Body of pancreas (tissue), 4 donors: ENCODE results near the gene ZNF768. TPM values are rescaled to one million over a fixed set of nuclear protein-coding genes. Genes with fewer than 3 reads are reported as not detected.

Experiments
- ATAC-seq: fragments of 150-250 bp; one replicate; pipeline ENCODE4 v1.9.1; 2016
- DNase-seq, 4 donors: peaks; one replicate each; pipeline ENCODE4 v3.0.0-alpha.2; 2019
- H3K27ac ChIP-seq, 4 donors: fragments of 200-600 bp; sonication (generic); 1 replicate in 3 of 4; 2 replicates in 1 of 4; pipeline versions ENCODE4 v1.5.1 to v1.6.1; 2016 to 2019; ENCODE audit warnings: mild to moderate bottlenecking in 1 of 4, mixed read lengths in 1 of 4, moderate library complexity in 1 of 4
- H3K27me3 ChIP-seq, 2 donors: fragments of 200-600 bp; sonication (generic); one replicate each; pipeline ENCODE4 v1.6.0; 2016; ENCODE audit warnings: mild to moderate bottlenecking in 1 of 2
- H3K36me3 ChIP-seq, 2 donors: fragments of 200-600 bp; sonication (generic); replicated peaks in 1 of 2; 2 replicates each; pipeline ENCODE4 v1.5.1; 2016; ENCODE audit warnings: low read depth in 2 of 2; ENCODE audit not compliant: insufficient read depth in 1 of 2
- H3K4me1 ChIP-seq: fragments of 200-600 bp; sonication (generic); one replicate; pipeline ENCODE4 v1.6.0; 2016
- H3K4me3 ChIP-seq, 2 donors: fragments of 200-600 bp; sonication (generic); 1 replicate in 1 of 2; 2 replicates in 1 of 2; pipeline ENCODE4 v1.5.1; 2016 to 2019
- H3K9me3 ChIP-seq, 3 donors: fragments of 200-600 bp; sonication (generic); 1 replicate in 2 of 3; 2 replicates in 1 of 3; pipeline ENCODE4 v1.5.1; 2016
- POLR2A ChIP-seq, 3 donors: fragments of 450-650 bp; IDR thresholded peaks; one replicate each; pipeline ENCODE4 v1.6.1; 2016; ENCODE audit warnings: antibody characterized with exemption in 3 of 3, mild to moderate bottlenecking in 2 of 3
- WGBS, 2 donors: methylation state at CpG; one replicate each; pipeline ENCODE4 v1.1.5; 2017; 5-methylcytosine and 5-hydroxymethylcytosine counted together
- intact Hi-C: fragments of 100-400 bp; cut with DNase I; formaldehyde crosslinking; loops from one replicate; pipeline ENCODE4 v1.15.1; 2023
- total RNA-seq, 2 donors: library from RNA; depleted of rRNA; stranded (reverse); fragments of >200 nt; gene quantifications; one replicate each; pipeline ENCODE4 v1.1.0, GENCODE V29; 2016
- TF ChIP-seq, protein P1 (sequence below), 7 experiments: fragments of 450-650 bp in 4 of 7; fragments of 200-600 bp in 3 of 7; sonication (generic) in 3 of 7; IDR thresholded peaks; one replicate each; pipeline ENCODE4 v1.5.1; 2016 to 2019; ENCODE audit warnings: antibody characterized with exemption in 7 of 7

The ZNF768 gene
- total RNA-seq, 2 donors from 2014 or later, result 17.8 to 24.1 TPM

DNA sequence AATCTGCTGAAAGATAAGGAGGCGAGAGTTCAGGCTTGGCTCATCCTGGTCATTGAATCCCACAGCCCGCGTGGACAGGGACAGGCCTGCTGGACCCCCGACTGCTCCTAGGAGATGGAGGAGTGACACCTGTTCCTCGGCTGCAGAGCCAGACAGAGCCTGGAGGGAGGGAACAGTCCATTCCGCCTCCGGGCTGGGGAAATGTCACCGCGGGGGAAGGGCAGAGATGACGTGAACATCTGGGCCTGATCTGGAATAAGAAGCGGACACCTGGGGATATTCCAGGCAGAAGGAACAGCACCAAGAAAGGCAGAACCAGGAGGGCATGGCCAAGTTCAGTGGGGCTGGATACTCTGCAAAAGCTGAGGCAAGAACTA, 6.8 kb upstream of the ZNF768 start:
- Histone ChIP-seq H3K4me1 (peaks cover 39% of the 10 kb centered on the region), H3K9me3 (no peaks in the 10 kb centered on the region), H3K27ac (peak overlapping the region in 2 of 4 donors; percentile 97 to 98), H3K27me3 (no peaks in the 10 kb centered on the region), H3K4me3 (no peak overlapping the region), H3K36me3 (peaks cover 0 to 2% of the 10 kb centered on the region in 2 donors)
- TF ChIP-seq, protein P1, sequence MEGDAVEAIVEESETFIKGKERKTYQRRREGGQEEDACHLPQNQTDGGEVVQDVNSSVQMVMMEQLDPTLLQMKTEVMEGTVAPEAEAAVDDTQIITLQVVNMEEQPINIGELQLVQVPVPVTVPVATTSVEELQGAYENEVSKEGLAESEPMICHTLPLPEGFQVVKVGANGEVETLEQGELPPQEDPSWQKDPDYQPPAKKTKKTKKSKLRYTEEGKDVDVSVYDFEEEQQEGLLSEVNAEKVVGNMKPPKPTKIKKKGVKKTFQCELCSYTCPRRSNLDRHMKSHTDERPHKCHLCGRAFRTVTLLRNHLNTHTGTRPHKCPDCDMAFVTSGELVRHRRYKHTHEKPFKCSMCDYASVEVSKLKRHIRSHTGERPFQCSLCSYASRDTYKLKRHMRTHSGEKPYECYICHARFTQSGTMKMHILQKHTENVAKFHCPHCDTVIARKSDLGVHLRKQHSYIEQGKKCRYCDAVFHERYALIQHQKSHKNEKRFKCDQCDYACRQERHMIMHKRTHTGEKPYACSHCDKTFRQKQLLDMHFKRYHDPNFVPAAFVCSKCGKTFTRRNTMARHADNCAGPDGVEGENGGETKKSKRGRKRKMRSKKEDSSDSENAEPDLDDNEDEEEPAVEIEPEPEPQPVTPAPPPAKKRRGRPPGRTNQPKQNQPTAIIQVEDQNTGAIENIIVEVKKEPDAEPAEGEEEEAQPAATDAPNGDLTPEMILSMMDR (IDR thresholded peaks at IDR 0.05), result no peak
- peak in 1 of 3 donors; percentile 11 for TF ChIP-seq POLR2A (IDR thresholded peaks at IDR 0.05)
- 54 to 61% methylated on average over 10 to 11 of the region's 11 CpGs for WGBS, 2 donors
- DNase-seq, result peak in 3 of 4 donors; percentile 32 to 37 (median 32)
- no peak for ATAC-seq
- intact Hi-C loops, result no loop called here

DNA sequence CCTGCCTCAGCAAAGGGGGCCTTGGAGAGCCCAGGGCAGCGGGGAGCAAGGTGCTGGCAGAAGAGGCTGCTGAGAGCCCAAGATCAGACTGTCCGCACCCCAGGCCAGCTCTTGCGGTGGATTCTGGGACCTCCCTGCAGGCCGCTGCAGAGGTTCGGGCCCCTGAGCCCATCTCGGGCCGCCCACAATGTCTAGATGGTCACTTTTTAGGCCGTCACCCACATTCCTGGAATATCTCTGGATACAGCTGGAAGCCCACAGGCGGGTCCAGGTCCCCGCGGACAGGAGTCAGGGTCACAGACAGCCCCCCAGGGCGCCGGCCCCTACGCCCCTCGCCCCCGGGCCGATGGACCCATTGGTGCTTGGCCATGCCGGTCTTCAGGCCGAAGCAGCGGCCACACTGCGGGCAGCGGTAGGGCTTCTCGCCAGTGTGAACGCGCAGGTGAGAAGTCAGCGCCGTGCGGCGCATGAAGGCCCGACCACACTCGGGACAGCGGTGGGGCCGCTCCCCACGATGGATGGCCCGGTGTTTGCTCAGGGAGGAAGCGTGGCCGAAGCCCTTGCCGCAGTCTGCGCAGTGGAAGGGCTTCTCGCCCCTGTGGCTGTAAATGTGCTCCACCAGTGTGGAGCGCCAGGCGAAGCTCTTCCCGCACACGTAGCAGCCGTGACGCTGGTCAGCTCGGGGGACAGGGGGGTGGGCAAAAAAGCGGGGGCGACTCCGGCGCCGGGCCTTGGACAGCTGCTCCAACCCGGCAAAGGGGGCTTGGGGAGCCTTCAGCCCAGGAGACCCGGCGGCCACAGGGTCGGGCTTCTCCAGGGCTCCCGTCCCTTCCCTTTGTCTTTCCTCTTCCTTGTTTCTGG, 6.1 kb upstream of the ZNF768 start:
- peak overlapping the region in 1 of 4 donors; percentile 97 for H3K27ac ChIP-seq

DNA sequence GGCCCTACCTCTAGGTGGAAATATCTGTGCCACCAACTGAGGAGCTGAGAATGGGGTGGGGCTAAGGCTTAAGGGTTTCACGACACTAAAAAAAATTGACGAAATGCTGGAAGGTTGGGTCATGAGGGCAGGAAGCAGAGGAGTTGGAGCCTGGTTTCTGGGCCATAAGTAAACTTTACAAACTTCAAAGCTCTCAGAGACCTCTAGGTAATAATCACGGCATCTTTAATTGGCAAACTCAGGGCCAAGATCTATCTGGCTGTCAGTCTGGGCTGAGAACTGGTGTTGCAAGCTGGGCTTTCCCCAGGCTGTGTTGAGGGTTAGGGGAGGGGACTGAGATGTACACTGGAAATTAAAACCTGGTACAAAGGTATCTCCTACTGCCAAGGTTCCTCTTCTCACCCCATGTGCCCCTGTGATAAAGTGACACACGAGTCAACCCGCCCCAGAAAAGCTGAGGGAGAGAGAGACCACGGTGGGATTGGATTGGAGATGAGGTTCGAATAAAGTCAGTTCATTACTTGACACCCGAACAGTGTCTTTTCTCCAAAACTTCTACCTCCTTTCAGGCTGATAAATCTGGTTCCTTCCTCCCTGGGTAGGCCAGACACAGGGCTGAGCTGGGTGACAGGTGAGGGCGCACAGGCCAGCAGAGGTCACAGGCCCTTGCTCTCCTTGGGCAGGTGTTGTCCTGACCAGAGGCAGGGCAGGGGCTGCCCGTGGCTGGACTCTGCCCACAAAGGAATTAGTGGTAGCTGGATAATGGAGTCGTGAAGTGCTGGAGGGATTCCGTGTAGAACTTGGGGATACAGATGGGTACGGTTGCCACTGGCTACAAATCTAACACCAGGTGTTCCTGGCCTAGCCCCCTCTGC, 4.0 kb upstream of the ZNF768 start:
- Histone ChIP-seq H3K9me3 (no peaks in the 10 kb centered on the region), H3K4me1 (peaks cover 38% of the 10 kb centered on the region), H3K36me3 (peaks cover 0 to 2% of the 10 kb centered on the region in 2 donors), H3K27ac (no peak overlapping the region), H3K27me3 (no peaks in the 10 kb centered on the region), H3K4me3 (no peak overlapping the region)
- no peak for DNase-seq
- ATAC-seq, result no peak
- WGBS, 2 donors, result 80% methylated on average over 12 to 13 of the region's 13 CpGs
- intact Hi-C loops, result no loop called here
- TF ChIP-seq, protein P1 (IDR thresholded peaks at IDR 0.05), result no peak
- TF ChIP-seq POLR2A (IDR thresholded peaks at IDR 0.05), result no peak

More for the DNA sequence above, 6.1 kb upstream of the ZNF768 start:
- no peak for ATAC-seq
- no peak for TF ChIP-seq POLR2A (IDR thresholded peaks at IDR 0.05)
- TF ChIP-seq, protein P1 (IDR thresholded peaks at IDR 0.05), result no peak
- H3K4me1 ChIP-seq, result peaks cover 45% of the 10 kb centered on the region
- no peaks in the 10 kb centered on the region for H3K27me3 ChIP-seq
- no peaks in the 10 kb centered on the region for H3K9me3 ChIP-seq
- DNase-seq, result no peak
- H3K36me3 ChIP-seq, result peaks cover 0 to 2% of the 10 kb centered on the region in 2 donors
- no peak overlapping the region for H3K4me3 ChIP-seq
- 93 to 100% methylated on average over 2 to 38 of the region's 57 CpGs for WGBS, 2 donors
- intact Hi-C loops, result no loop called here

DNA sequence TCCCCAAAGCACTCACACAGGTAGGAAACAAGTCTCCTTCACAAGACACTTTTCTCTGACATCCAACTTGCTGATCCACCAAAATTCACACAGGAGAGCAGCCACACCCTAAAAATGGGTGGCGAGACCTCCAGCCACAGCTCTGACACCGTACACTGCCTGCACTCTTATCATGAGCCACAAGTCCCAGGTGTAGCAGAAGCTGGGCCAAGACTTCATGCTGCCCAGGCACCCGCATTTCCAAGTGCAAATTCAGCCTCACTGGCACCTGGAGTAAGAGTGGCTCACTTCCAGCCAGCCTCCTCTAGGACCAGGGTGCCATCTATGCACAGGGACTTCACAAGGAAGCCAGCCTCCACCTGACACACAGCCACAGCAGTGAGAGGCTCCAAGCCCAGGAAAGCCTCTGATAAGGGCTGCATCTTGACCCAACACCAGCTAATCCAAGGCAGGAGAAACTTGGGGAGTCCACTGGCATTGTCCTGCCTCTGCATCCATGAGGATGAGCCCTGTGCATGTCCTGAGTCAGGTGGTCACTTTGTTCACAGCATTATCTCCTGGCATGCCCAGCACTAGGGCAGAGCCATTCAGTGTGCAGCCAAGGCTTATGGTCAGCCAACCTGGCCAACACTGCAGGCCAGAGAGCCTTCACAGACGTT, 2.6 kb upstream of the ZNF768 start:
- Histone ChIP-seq H3K9me3 (no peaks in the 10 kb centered on the region), H3K36me3 (peaks cover 0 to 2% of the 10 kb centered on the region in 2 donors), H3K4me1 (peaks cover 45% of the 10 kb centered on the region), H3K4me3 (no peak overlapping the region), H3K27ac (peak overlapping the region in 2 of 4 donors; percentile 100), H3K27me3 (no peaks in the 10 kb centered on the region)
- intact Hi-C loops, result no loop called here
- DNase-seq (no peak), ATAC-seq (no peak)
- 44 to 45% methylated on average over 4 of the region's 4 CpGs for WGBS, 2 donors
- TF ChIP-seq, protein P1 (IDR thresholded peaks at IDR 0.05), result no peak
- TF ChIP-seq POLR2A (IDR thresholded peaks at IDR 0.05), result no peak
